IPS DF 19.7 (cell line): ENCODE measurements around the gene HAUS1.
"Not testable (repeated sequence)": the region's sequence is repeated elsewhere in the genome, so short reads cannot be mapped to it uniquely, and the experiment has no call there.

ENCODE experiments used
- DNase-seq: peaks from one replicate; pipeline ENCODE4 v3.0.0-alpha.2; 2013; ENCODE audit warnings: low read depth, low spot score

HAUS1 gene

DNA sequence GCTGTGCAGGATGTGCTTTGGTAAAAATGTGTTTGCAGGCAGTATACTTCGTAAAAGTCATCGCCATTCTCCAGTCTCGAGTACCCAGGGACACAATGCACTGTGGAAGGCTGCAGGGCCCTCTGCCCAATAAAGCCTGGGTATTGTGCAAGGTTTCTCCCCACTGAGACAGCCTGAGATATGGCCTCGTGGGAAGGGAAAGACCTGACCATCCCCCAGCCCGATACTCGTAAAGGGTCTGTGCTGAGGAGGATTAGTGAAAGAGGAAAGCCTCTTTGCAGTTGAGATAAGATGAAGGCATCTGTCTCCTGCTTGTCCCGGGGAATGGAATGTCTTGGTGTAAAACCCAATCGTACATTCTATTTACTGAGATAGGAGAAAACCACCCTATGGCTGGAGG is 15.7 kb upstream of the HAUS1 start:
- DNase-seq = not testable (repeated sequence)

DNA sequence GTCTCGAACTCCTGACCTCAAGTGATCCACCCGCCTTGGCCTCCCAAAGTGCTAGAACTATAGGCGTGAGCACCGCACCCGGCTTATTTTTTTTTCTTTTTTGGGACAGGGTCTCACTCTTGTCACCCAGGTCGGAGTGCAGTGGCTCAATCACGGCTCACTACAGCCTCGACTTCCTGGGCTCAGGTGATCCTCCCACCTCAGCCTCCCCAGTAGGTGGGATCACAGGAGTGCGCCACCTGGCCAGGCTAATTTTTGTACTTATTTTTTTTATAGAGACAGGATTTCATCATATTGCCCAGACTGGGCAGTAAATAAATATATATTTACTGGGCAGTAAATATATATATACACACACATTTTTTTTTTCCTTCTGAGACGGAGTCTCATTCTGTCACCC is 8.7 kb upstream of the HAUS1 start:
- DNase-seq = no peak

DNA sequence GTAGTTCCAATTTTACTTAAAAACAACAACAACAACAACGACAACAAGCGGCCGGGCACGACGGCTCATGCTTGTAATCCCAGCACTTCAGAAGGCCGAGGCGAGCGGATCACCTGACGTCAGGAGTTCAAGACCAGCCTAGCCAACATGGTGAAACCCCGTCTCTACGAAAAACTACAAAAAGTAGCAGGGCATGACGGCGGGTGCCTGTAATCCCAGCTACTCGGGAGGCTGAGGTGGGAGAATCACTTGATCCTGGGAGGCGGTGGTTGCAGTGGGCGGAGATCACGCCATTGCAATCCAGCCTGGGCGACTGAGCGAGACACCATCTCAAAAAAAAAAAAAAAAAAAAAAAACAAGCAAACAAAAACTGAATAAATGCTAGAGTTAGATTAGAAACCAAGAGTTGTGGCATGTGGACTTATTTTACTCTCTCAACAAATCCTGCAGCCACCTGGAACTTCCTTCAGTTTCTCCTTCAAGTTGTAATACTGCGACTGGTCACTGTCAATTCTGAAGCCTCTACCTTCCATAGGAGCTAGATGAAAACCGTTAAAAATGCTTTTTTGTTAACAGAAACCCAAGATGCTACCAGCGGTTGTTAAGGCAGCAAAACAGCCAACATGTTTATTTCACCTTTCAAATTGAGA is 7.4 kb upstream of the HAUS1 start:
- DNase-seq = no peak

DNA sequence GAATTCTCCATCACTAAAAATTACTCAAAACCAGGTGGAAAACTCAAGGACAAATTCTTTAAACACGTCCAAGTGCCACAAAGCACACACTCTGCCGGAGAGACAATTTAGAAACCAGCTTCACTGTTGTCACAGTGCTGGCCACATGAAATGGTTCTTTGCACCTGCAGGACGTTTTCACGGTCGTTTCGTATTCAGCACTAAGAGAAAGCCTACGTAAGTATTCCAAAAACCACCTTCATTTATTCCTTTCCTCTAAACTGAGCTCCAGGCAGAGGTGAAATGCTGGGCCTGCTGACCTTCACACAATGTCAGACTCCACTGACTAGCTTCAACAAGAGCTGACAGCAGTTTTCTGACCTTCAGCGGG is 6.8 kb upstream of the HAUS1 start:
- DNase-seq = no peak

DNA sequence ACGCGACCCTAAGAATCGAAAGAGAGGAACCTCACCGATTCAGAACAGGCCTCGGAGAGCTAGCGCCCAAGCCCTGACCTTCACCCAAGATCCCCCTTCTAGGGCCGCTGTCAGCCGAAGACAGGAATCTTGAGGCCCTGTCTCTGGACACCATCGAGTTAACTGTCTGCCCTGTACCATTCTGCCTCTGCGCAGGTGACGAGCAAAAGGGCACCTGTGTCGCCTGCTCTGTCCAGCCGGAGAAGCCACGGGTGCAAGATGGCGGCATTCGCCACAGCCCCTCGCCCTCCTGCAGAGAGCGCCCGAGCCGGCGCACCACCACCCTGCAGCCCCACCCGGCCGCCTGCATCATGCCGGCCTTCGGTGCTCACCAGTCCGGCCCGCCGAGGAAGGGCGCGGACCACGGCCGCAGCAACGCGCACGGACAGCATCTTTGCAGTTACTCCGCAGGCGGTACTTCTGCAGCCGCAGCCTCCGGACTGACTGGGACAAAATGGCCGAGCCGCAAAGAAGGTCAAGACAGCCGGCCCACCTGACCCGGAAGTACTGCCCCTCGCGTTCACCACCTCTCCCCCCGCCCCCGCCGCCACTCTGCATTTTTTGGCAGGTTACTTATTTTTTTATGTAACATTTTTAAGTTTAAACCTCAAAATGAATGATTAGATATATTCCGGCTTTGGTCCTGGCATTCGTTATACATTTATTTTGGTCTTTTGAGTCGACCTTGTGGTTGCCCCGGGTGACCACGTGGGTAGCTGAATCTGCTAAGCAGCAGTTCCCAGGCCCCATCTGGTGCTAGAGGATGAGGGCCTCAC is 6.2 kb upstream of the HAUS1 start, which contains the start of gene ATP5F1A:
Gene ATP5F1A, minus strand, starts transcription at position 496 of the 815 bp plus-strand sequence. Its CDS starts 65 bp downstream, at position 431.
- peak; percentile 35 for DNase-seq

DNA sequence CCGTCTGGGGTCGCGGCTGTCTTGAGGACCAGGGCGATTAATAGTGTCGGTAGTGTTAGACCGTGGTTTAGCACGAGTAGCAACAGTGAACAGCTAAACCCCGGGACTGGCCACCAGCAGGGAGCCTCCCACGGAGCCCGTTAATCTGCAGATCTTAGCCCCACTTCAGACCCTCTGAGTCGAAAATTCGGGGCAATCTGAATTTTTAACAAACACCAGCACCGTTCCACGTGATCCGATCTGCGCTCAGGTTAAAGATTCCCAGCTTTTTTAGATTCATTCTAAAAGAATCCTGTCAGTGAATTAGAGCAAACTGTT is 5.6 kb upstream of the HAUS1 start:
- no peak for DNase-seq

DNA sequence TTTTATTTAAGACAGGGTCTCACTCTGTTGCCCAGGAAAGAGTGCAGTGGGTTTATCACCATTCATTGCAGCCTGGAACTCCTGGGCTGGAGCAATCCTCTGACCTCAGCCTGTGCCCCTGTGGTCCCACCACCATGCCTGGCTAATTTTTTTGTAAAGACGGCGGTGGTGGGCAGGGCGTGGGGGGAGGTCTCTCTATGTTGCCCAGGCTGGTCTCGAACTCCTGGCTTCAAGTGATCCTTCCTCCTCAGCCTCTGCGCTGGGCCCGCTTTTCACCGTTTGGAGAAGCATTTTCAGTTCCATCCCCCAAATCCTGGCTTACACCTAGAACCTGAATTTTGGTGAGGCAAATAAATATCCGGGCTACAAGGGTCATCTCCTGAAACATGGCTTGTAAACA is 4.7 kb upstream of the HAUS1 start:
- DNase-seq = no peak

DNA sequence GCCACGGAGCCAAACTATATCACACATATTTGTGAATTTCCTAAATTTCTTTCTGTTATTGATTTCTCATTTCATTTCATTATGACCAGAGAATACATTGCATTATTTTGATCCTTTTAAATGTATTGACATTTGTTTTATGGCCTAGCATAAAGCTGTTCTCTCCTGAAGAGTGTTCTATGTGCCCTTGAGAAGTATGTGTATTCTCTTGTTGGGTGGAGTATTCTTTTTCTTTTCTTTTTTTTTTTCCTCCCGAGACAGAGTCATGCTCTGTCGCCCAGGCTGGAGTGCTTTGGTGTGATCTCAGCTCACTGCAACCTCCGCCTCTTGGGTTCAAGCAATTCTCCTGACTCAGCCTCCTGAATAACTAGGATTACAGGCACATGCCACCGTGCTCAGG is 5.2 kb downstream of the HAUS1 start:
- DNase-seq = no peak

DNA sequence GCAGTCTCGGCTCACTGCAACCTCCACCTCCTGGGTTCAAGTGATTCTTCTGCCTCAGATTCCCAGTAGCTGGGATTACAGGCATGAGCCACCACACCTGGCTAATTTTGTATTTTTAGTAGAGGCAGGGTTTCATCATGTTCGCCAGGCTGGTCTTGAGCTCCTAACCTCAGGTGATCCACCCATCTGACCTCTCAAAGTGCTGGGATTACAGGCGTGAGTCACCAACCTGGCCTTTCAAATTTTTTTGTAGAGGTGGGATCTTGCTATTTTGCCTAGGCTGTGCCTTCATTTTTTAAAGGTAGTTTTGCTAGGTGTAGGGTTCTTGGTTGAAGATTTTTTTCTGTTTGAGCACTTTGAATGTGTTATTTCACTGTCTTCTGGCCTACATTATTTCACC is 6.2 kb downstream of the HAUS1 start:
- no peak for DNase-seq

DNA sequence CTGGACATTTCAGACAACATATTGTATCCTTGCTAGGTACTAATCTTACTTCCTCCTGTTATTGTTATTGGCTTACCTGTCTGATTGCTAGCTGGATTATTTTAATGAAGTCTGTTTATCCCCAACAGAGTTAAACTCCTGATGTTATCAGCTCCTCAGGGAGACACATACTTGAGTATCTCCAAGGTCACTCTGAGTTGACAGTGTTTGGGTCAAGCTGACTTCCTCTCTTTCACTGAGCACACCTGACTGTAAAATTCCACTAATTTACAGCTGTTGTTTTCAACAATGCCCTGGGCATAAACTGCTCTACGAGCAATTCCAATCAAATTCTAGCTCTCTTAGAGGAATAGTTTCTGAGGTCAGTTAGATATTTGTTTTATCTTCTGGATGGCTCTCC is 9.6 kb downstream of the HAUS1 start:
- no peak for DNase-seq

DNA sequence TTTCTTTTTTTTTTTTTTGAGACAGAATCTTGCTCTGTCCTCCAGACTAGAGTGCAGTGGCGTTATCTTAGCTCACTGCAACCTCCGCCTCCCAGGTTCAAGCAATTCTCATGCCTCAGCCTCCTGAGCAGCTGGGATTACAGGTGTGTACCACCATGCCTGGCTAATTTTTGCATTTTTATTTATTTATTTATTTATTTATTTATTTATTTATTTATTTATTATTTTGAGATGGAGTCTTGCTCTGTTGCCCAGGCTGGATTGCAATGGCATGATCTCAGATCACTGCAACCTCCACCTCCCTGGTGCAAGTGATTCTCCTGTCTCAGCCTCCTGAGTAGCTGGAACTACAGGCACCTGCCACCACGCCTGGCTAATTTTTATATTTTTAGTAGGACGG is 22.4 kb downstream of the HAUS1 start:
- not testable (repeated sequence) for DNase-seq

DNA sequence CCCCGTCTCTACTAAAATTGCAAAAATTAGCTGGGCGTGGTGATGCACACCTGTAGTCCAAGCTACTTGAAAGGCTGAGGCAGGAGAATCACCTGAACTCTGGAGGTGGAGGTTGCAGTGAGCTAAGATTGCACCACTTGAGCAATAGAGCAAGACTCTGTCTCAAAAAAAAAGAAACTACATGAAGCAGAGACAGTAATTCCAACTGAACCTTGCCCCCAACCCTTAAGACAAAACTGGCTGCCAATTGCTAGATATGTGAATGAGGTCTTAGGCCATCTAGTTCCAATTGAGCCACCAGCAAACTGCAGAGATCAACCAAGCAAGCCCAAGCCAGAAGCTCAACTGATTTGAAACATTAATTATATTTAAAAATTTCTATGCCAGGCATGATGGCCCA is 25.9 kb downstream of the HAUS1 start:
- DNase-seq = no peak

DNA sequence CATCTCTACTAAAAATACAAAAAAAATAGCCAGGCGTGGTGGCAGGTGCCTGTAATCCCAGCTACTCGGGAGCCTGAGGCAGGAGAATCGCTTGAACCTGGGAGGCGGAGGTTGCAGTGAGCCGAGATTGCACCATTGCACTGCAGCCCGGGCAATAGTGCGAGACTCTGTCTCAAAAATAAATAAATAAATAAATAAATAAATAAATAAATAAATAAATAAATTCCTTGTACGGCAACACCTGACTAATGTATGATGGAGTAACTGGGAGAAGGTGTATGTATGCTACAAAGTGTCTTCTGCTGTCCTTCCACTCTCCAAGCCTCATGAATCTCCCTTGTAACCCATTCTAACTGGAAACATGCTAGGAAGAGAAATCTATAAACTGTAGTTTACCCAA is 26.4 kb downstream of the HAUS1 start:
- not testable (repeated sequence) for DNase-seq

DNA sequence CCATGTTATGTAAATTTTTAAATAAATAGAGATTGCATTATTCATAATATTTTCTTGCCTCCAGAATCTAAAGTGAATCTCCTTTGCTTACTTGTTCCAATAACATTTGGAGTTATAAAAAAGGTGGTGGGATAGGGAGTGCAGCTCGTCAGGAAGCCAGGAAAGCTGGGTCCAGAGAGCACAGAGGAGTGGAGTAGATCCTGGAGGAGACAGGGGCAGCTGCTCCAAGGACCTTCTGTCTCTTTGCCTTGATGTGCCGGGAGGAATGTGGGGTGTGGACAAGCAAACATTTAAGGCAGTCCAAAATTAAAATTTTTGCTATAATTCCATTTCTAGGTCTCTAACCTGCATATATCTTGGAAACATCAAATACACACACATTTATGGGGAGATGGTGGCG is 29.3 kb downstream of the HAUS1 start:
- DNase-seq = no peak

DNA sequence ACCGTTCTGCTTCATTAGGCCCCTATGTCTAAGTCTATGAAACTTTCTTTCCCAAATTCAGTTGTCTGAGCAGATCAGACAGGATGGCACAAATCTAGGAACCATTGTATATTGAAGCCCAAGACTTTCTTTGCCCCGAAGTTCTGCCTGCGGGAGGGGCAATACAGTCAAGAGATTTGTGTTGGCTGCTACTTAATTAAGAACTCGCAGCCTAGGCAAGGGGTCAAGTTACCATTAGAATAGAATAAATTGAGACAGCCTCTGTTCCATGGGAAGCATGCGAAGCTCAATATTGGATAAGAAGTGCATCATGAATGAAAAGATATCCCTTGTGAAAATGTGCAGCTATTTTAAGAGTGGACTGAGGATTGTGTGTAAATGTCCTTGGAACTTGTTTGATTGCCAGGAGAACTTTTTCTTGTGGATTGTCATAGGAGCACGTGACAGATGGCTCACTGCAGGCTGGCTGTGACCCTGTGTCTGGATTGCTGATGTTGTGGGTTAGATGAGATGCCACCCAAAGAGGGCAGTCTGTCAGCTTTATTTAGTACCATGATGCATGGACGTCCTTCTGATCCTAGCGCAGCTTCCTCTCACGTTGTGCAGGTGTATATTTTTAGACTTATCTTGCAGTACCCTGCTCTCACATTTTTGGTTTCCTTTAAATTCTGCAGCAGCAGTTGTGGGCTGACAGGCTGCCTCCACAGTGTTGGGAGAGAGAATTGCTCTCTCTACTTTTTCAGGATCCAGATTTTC is 30.9 kb downstream of the HAUS1 start:
- no peak for DNase-seq

DNA sequence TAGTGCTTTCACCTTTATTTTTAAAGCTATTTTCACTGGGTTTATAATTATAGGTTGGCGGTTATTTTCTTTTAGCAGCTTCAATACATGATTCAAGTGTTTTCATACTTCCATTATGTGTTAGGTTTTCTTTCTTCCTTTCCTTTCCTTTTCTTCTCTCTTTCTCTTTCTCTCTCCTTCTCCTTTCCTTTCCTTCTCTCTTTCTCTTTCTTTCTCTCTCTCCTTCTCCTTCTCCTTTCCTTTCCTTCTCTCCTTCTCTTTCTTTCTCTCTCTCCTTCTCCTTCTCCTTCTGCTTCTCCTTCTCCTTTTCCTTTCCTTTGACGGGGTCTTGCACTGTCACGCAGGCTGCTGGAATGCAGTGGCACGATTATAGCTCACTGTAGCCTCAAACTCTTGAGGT is 36.0 kb downstream of the HAUS1 start:
- no peak for DNase-seq

DNA sequence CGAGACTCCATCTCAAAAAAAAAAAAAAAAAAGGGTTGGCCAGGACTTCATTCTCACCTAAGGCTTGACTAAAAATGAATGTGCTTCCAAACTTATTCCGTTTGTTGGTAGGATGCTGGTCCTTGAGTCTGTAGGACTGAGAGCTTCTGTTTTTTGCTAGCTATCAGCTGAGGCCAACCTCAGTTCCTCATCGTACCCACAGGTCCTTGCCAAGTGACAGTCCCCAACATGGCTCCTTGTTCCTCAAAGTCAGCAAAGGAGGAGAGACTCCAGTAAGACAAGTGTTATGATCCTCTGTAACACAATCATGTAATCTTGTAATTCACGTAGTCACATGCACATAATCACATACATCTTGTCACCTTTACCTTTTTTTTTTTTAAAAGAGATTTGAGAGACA is 37.0 kb downstream of the HAUS1 start:
- DNase-seq = no peak

DNA sequence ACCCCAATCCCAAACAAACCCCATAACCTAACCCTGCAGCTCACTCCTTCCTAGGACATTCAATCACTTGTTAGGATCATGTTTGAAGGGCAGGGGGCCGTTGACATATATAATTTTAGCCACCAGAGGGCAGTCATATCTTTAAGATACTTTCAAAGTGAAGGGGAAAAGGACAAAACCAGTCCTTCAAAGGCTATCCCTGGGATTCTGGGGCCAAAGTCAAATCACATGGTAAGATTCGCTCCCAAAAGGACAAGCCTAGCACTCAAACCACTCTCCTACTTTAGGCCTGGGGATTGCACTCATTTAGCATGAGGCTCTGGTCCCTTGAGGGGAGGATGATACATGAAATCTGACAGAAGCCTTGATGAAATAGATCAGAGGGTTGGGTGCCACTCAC is 44.6 kb downstream of the HAUS1 start:
- peak; percentile 71 for DNase-seq

DNA sequence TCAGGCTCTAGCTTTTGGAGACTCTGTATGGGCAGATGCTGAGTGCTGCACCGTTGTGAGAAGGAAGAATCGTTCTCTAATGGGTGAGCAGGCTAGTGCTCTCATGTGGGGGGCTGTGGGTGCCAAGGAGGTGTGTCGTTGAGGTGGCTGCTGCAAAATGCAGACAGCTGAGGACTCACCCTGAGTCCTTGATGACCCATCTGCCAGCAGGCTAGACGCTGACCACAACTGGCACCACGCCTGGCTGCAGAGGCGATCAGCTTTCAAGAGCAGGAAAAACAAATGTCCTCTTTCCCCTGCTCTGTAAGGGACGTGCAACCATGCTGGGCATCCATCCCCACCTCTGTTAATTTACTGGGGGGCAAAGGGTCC is 48.2 kb downstream of the HAUS1 start:
- DNase-seq = no peak

DNA sequence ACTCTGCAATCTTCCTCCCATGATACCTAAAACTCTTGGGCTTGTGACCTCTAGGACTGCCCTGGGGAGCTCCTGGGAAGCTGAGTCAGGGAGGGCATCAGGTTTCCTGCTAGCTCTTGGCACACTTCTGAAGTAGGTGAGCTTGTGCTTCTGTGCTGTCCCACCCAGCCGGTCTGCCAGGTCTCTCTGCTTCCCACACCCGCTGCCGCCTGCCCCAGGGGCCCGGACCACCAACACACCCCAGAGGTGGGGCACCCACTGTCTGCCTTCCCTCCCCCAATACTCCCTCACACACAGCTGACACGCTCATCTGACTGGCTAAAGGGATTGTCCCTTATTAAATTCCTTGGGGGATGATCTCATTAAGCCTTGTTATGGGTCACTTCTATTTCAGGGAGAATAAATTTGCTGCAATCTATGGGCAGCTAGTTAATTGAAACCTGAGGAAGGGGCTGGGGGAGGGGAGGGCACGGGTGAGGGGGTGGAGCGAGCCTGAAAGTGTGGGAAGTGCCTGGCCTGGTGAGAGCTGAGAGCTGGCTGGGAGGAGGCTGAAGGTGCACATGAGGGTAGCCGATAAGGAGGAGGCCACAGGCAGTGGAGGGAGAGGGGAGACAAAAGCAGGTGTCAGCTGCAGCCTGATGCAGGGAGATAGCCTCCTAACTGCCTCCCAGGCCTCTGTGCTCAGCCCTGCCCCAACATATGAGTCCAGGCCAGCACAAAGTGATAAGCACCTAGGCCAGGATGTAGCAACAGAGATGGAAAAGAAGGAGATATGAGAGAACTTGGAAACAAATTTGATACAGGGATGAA is 48.8 kb downstream of the HAUS1 start:
- no peak for DNase-seq

DNA sequence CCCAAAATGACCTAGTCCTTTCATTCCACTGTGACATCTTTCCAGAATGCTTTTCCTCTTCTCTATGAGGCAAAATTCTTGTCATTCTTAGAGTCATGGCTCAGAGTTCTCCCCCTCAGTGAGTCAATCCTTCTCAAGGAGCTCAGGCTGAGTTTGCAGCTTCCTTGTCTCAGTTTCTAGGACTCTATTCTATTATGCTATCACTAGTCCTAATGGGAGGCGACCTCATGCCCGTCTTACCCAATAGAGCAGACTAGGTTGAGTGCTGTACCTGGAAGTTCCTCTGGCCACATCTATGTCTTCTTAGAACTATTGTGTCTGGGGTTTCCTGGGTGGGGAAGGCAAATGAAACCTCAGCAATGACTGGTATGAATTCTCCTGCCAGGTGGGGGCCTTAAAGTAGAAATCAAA is 51.5 kb downstream of the HAUS1 start:
- no peak for DNase-seq

DNA sequence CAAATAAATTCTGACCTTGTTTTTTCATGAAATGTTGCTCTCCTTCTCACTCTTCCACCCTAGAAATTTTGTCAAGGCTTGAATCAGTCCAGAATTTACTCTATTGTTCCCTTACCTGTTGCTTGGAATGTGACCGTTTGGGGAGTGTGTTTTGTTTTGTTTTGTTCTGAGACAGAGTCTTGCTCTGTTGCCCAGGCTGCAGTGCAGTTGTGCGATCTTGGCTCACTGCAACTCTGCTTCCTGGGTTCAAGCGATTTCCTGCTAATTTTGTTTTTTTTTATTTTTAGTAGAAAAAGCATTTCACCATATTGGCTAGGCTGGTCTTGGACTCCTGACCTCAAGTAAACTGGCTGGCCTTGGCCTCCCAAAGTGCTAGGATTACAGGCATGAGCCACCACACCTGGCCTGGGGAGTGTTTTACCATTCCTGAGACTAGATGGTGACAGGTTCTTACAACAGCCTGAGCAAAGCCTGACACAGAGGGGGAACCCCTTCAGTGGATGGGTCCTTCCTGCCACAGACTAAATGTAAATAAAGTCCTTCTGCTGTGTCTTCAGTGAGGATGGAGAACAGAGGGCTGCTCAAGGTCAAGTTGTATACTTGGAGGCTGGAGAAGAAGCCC is 52.0 kb downstream of the HAUS1 start:
- no peak for DNase-seq
